Activated CD4-positive, alpha-beta T cell treated with anti-CD3 and anti-CD28 coated beads, Interleukin-2, amount 50 U/mL, for 1 hour (primary cell): ENCODE results near the gene PNLIPRP1.

Source experiments
- DNase-seq: peaks from one replicate; pipeline ENCODE4 v3.0.0-alpha.2; 2020

PNLIPRP1 gene

GRCh38 chr10:116602648-116603400 lies 12.1 kb downstream of the PNLIPRP1 start:
- no peak for DNase-seq

GRCh38 chr10:116606061-116606483 lies 15.3 kb downstream of the PNLIPRP1 start:
- DNase-seq, result no peak

DNA sequence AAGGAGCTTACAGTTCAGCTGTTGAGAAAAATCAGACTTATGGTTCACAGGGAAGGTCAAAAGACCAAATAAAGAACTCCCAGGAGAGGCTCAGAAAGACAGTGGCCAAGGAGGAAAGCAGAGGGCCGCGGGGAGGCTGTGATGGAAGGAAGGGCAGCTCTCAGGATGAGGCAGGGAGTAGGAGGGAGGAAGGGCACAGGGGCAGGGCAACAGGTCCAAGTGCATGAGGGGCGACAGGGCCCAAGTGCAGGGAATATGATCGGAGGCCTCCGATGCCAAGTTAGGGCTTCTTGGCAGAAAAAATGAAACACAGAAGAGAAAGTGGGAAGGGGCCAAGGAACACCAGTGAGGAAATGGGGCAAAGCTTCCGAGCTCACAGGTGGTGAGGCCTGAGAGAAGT lies 16.6 kb downstream of the PNLIPRP1 start:
- DNase-seq, result no peak

- DNase-seq, result no peak
These were observed 18.2 kb downstream of the PNLIPRP1 start for GRCh38 chr10:116608686-116609594.

DNA sequence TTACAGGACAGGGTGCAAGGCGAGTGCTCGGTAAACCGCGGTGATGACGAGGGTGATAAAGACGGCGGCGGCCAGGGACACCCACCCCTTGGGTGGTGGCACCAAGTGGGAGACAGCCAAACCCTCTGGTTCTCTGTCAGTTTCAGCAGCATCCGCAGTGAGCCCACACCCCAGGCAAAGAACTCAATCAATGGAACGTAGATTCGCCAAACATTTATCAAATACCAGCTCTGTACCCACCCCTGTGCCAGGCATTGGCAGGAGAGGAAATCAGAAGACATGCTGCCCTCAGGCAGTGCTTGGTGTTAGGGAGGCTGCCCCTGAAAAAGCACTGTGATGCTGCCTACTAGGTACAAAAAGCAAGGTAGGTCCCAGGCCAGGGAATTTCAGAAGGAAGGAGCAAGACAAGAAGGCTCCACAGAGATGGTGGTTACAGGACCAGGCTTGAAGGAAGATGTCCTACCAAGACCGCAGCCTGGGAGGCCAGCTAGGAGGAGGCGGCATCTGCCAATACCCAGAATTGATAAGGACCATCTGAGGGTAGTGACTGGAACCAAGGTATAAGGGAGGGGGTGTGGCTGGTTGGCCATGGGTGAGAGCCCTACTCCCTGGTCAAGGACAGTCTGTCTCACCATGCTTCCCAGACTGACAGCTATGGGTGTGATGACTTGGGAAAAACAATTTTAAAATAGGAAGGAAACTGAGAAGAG lies 19.8 kb downstream of the PNLIPRP1 start:
- DNase-seq, result no peak

DNA sequence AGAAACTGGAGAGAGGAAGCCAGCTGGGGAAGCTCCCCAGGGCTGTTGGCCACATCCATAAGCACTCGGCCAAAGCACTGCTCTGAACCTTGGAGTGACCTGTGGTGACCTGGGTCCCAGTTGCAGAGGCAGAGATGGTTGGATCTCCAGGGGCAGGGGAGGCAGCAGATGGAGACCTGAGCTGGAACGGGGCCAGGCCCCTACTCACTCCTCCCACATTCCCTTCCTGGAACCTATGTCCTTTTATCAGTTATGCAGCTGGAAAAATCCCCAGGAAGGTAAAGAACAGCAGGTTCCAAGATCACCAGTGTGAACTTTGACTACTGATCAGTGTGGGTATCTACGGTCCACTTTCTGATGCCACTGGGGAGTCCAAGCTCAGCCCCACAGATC lies 20.4 kb downstream of the PNLIPRP1 start:
- no peak for DNase-seq

- no peak for DNase-seq
These were observed 21.5 kb downstream of the PNLIPRP1 start for GRCh38 chr10:116612107-116612769.

DNA sequence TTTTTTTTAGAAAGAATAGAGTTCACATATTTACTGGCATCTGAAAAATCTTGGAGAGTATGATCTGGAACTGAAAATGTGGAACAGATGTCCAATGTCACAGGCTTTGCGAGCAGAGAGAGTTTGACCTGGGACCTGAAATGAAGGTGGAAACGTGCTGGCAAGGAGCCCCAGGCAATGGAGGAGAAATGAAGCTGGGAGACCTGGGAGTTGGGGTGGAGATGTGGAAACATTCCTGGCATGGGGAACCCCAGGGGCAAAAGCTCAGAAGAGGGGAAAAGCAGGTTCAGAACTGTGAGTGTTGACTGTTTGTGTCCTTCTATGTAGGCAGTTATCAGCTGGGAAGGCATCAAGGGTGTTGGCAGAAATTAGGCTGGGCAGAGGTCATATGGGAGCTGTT lies 22.7 kb downstream of the PNLIPRP1 start:
- DNase-seq, result no peak

DNA sequence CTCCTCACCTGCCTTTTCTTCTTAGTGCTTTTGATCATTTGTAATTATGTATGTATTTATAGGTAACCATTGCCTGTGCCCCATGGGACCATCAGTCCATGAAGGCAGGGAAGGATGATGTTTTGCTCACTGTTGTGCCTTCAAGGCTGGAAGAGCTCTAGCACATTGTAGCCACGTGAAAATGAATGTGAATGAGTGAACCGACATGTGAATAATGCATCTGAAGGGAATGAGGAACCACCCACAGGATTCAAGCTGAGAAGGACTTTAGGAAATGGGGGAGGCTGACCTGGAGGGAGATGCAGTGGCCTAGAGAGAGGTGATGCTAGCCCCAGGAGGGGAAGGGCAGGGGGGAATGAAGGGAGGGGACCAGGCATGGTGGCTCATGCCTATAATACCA lies 24.0 kb downstream of the PNLIPRP1 start:
- DNase-seq, result no peak

DNA sequence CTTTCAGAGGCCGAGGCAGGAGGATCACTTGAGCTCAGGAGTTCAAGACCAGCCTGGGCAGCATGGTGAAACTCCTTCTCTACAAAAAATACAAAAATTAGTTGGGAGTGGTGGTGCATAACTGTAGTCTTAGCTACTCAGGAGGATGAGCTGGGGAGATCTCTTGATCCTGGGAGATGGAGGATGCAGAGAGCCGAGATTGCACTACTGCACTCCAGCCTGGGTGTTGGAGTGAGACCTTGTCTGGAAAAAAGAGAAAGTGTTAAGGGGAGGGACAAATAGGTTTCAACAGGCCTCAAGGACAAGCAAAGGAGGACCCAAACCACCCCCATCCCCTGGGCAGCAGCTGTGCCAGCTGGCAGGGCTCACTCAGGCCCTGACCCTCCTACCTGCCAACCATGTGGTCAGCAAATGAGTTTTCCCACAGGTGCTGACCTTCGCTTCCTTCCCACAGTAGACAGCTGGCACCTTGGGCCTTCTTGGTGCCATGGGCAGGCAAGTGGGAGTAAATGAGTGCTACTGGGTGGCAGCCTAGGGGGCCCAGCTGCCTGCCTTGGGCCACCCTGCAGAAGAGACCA lies 24.5 kb downstream of the PNLIPRP1 start:
- no peak for DNase-seq

DNA sequence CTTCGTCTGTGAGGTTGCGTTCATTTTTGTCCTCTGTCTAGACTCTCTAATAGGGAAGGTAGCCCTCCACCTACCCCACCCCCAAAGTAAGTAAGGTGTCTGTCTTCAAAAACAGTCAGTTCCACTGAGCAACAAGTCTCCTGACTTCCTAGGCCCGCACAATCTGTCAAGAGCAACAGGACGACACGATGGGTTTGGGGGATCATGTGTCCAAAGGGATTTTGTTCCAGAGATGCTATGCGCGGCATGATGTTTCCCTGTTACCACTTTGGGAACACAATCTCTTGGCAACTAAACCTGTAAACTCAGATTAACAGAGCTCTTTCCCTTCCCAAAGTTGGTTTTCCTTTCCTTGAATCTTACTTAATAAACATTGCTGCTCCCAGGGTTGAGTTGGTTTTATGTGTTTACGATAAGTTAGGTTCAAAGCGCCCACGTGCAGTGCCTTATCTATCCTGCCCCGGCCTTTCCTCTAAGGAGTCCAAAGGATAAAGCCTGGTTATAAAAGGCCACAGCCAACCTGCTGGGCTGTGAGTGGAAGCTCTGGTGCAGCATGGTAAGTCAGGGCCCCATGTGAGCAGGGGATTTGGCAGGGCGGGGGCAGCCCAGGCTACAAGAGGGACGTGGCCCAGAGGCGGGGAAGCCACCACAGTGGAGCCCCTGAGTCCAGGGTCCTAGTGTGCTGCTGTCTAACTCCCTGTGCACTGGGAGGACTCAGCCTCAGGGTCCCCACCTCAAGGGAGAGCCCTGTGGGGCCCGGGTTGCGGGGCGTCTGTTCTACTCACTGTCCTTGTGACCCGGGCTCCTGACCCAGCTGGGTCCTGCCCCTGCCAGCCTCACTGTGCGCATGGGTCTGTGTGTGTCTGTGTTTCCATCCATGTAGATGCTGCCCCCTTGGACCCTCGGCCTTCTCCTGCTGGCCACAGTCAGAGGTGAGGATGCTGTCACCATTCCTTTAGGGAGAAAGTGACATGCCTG lies 30.0 kb downstream of the PNLIPRP1 start, which contains the start of gene PNLIPRP2:
TSS of gene PNLIPRP2 (plus strand) at position 531 of the 978 bp plus-strand sequence.
- no peak for DNase-seq

GRCh38 chr10:116621476-116621875 lies 30.7 kb downstream of the PNLIPRP1 start:
- DNase-seq, result no peak

- no peak for DNase-seq
These were observed 31.3 kb downstream of the PNLIPRP1 start for GRCh38 chr10:116621934-116622655.

GRCh38 chr10:116625845-116626244 lies 35.1 kb downstream of the PNLIPRP1 start:
- no peak for DNase-seq

- no peak for DNase-seq
These were observed 36.1 kb downstream of the PNLIPRP1 start for GRCh38 chr10:116626815-116627214.

- DNase-seq, result no peak
These were observed 36.7 kb downstream of the PNLIPRP1 start for GRCh38 chr10:116627386-116627933.

- DNase-seq, result no peak
These were observed 38.6 kb downstream of the PNLIPRP1 start for GRCh38 chr10:116629340-116629739.

- DNase-seq, result no peak
These were observed 39.3 kb downstream of the PNLIPRP1 start for GRCh38 chr10:116630020-116630419.

- DNase-seq, result no peak
These were observed 41.1 kb downstream of the PNLIPRP1 start for GRCh38 chr10:116631871-116632295.
